GM18951 (cell line): ENCODE data around the gene TXN2.
"Not testable (repeated sequence)": the region's sequence is repeated elsewhere in the genome, so short reads cannot be mapped to it uniquely, and the experiment has no call there.

Experiments
- POLR2A ChIP-seq: IDR thresholded peaks from 4 replicates; pipeline ENCODE4 v1.6.1; 2011; ENCODE audit warnings: mild to moderate bottlenecking; ENCODE audit not compliant: insufficient read length, insufficient read depth; ENCODE audit errors: extremely low read depth
- in situ Hi-C: fragments of 300-500 bp; cut with MboI; formaldehyde crosslinking; loops from one replicate; pipeline ENCODE4 v1.12.0; 2022; ENCODE audit warnings: low sequenced_read_pairs, mixed read lengths, inconsistent platforms; ENCODE audit not compliant: unreplicated experiment

The TXN2 gene

GRCh38 chr22:36481393-36482168 is at the start of gene TXN2:
TXN2 (minus strand) TSS chr22:36481640; CDS start chr22:36480837, 803 bp downstream.
- TF ChIP-seq POLR2A = peak; percentile 95

GRCh38 chr22:36528795-36529751 is 47.6 kb upstream of the TXN2 start, which contains the start of gene EIF3D:
EIF3D (minus strand) TSS chr22:36529166; CDS start chr22:36526121, 3,045 bp downstream.
- in situ Hi-C loops = no loop called here

More at GRCh38 chr22:36481393-36482168, at the start of gene TXN2:
- in situ Hi-C loops = no loop called here

GRCh38 chr22:36528341-36528740 is 46.9 kb upstream of the TXN2 start:
- in situ Hi-C loops = no loop called here
- no peak for TF ChIP-seq POLR2A

More at GRCh38 chr22:36528795-36529751, 47.6 kb upstream of the TXN2 start, which contains the start of gene EIF3D:
- TF ChIP-seq POLR2A = peak; percentile 89

- in situ Hi-C loops = no loop called here
- no peak for TF ChIP-seq POLR2A
These were observed 41.2 kb upstream of the TXN2 start for GRCh38 chr22:36522662-36523061.

GRCh38 chr22:36520423-36520822 is 39.0 kb upstream of the TXN2 start:
- TF ChIP-seq POLR2A = no peak
- in situ Hi-C loops = no loop called here

GRCh38 chr22:36519906-36520305 is 38.5 kb upstream of the TXN2 start:
- in situ Hi-C loops = not testable (repeated sequence)

- TF ChIP-seq POLR2A = no peak
- in situ Hi-C loops = no loop called here
These were observed 33.3 kb upstream of the TXN2 start for GRCh38 chr22:36514766-36515165.

GRCh38 chr22:36512991-36513390 is 31.6 kb upstream of the TXN2 start:
- no peak for TF ChIP-seq POLR2A
- in situ Hi-C loops = no loop called here

GRCh38 chr22:36512333-36512732 is 30.9 kb upstream of the TXN2 start:
- TF ChIP-seq POLR2A = no peak
- in situ Hi-C loops = no loop called here

GRCh38 chr22:36510966-36511881 is 29.8 kb upstream of the TXN2 start:
- in situ Hi-C loops = no loop called here
- no peak for TF ChIP-seq POLR2A

GRCh38 chr22:36510384-36510783 is 28.9 kb upstream of the TXN2 start:
- TF ChIP-seq POLR2A = no peak
- in situ Hi-C loops = no loop called here

- in situ Hi-C loops = no loop called here
- no peak for TF ChIP-seq POLR2A
These were observed 26.1 kb upstream of the TXN2 start for GRCh38 chr22:36507518-36508010.
